Neural progenitor cell (in vitro differentiated cells): ENCODE results near the gene TEDC1. TPM values are rescaled to one million over a fixed set of nuclear protein-coding genes. Genes with fewer than 3 reads are reported as not detected.

Source experiments
- DNase-seq: peaks from one replicate; pipeline ENCODE4 v3.0.0-alpha.2; 2016; ENCODE audit warnings: low spot score
- H2AFZ ChIP-seq: fragments of 200-600 bp; sonication (generic); replicated peaks from 2 replicates; pipeline ENCODE4 v1.6.1; 2016; ENCODE audit warnings: antibody characterized with exemption
- H3F3A ChIP-seq: fragments of 200-600 bp; sonication (generic); 2 replicates; pipeline ENCODE4 v1.6.1; 2016; ENCODE audit warnings: antibody characterized with exemption, low read depth
- H3K27ac ChIP-seq: fragments of 200-600 bp; sonication (generic); 2 replicates; pipeline ENCODE4 v1.5.1; 2016; ENCODE audit warnings: mild to moderate bottlenecking
- H3K27me3 ChIP-seq: fragments of 200-600 bp; sonication (generic); 2 replicates; pipeline ENCODE4 v1.6.1; 2016; ENCODE audit warnings: mild to moderate bottlenecking, moderate library complexity
- H3K36me3 ChIP-seq: fragments of 200-600 bp; sonication (generic); 2 replicates; pipeline ENCODE4 v1.5.1; 2016
- H3K4me1 ChIP-seq: fragments of 200-600 bp; sonication (generic); 2 replicates; pipeline ENCODE4 v1.6.1; 2016; ENCODE audit warnings: mixed run types
- H3K4me2 ChIP-seq: fragments of 200-600 bp; sonication (generic); 2 replicates; pipeline ENCODE4 v1.6.1; 2016
- H3K4me3 ChIP-seq: fragments of 200-600 bp; sonication (generic); 2 replicates; pipeline ENCODE4 v1.5.1; 2016
- H3K79me2 ChIP-seq: fragments of 200-600 bp; sonication (generic); 2 replicates; pipeline ENCODE4 v1.6.1; 2016; ENCODE audit warnings: low read depth
- H3K9ac ChIP-seq: fragments of 200-600 bp; sonication (generic); 2 replicates; pipeline ENCODE4 v1.6.1; 2016
- H3K9me3 ChIP-seq: fragments of 200-600 bp; sonication (generic); 2 replicates; pipeline ENCODE4 v1.5.1; 2016; ENCODE audit warnings: low read depth
- H4K20me1 ChIP-seq: fragments of 200-600 bp; sonication (generic); 2 replicates; pipeline ENCODE4 v1.6.1; 2016; ENCODE audit warnings: low read depth
- H3K27ac Mint-ChIP-seq: 3 replicates; pipeline ENCODE4 v1.8.0; 2021; ENCODE audit warnings: mixed read lengths
- H3K27me3 Mint-ChIP-seq: 2 replicates; pipeline ENCODE4 v1.8.0; 2022; ENCODE audit warnings: low read depth, mild to moderate bottlenecking, inconsistent platforms, moderate library complexity, mixed read lengths; ENCODE audit not compliant: insufficient read depth
- H3K36me3 Mint-ChIP-seq: 3 replicates; pipeline ENCODE4 v1.8.0; 2021; ENCODE audit warnings: mixed read lengths
- H3K4me1 Mint-ChIP-seq: 3 replicates; pipeline ENCODE4 v1.8.0; 2021; ENCODE audit warnings: mixed read lengths
- H3K4me3 Mint-ChIP-seq: 3 replicates; pipeline ENCODE4 v1.8.0; 2021; ENCODE audit warnings: mild to moderate bottlenecking, moderate library complexity, mixed read lengths
- H3K9me3 Mint-ChIP-seq: 3 replicates; pipeline ENCODE4 v1.8.0; 2020; ENCODE audit warnings: mixed read lengths
- CTCF ChIP-seq: fragments of 200-600 bp; sonication (generic); IDR thresholded peaks from 2 replicates; pipeline ENCODE4 v1.5.1; 2017; ENCODE audit warnings: antibody characterized with exemption, mild to moderate bottlenecking
- EZH2 ChIP-seq: fragments of 200-600 bp; sonication (generic); IDR thresholded peaks from 2 replicates; pipeline ENCODE4 v1.6.1; 2017; ENCODE audit warnings: antibody characterized with exemption, mild to moderate bottlenecking, moderate library complexity
- EZH2phosphoT487 ChIP-seq: fragments of 200-600 bp; sonication (generic); IDR thresholded peaks from 2 replicates; pipeline ENCODE4 v1.6.1; 2017; ENCODE audit warnings: antibody characterized with exemption
- total RNA-seq: library from RNA; depleted of rRNA; stranded (reverse); fragments of >200 nt; gene quantifications from 2 replicates; pipeline ENCODE4 v1.2.3, GENCODE V29; 2015; ENCODE audit warnings: low replicate concordance

TEDC1 gene
- total RNA-seq, 1 donor from 2014 or later = 3.6 TPM

GRCh38 chr14:105464501-105464900 lies 26.5 kb upstream of the TEDC1 start:
- H3K9me3 ChIP-seq = no peaks in the 10 kb centered on the region
- H3K27me3 ChIP-seq = no peaks in the 10 kb centered on the region
- Mint-ChIP-seq H3K36me3 (peaks cover 8% of the 10 kb centered on the region), H3K27me3 (peaks cover 8% of the 10 kb centered on the region), H3K9me3 (no peaks in the 10 kb centered on the region), H3K4me1 (no peaks in the 10 kb centered on the region), H3K27ac (no peak overlapping the region), H3K4me3 (no peak overlapping the region)
- H3K79me2 ChIP-seq = no peaks in the 10 kb centered on the region
- H3F3A ChIP-seq = no peaks in the 10 kb centered on the region
- H4K20me1 ChIP-seq = peaks cover 13% of the 10 kb centered on the region
- no peak overlapping the region for H3K4me2 ChIP-seq
- no peaks in the 10 kb centered on the region for H3K4me1 ChIP-seq
- no peak overlapping the region for H3K4me3 ChIP-seq
- H3K36me3 ChIP-seq = no peaks in the 10 kb centered on the region
- H2AFZ ChIP-seq = no peak overlapping the region
- TF ChIP-seq EZH2phosphoT487 = no peak
- TF ChIP-seq CTCF = no peak
- no peak for TF ChIP-seq EZH2
- no peak for DNase-seq
- no peak overlapping the region for H3K9ac ChIP-seq
- H3K27ac ChIP-seq = no peak overlapping the region

DNA sequence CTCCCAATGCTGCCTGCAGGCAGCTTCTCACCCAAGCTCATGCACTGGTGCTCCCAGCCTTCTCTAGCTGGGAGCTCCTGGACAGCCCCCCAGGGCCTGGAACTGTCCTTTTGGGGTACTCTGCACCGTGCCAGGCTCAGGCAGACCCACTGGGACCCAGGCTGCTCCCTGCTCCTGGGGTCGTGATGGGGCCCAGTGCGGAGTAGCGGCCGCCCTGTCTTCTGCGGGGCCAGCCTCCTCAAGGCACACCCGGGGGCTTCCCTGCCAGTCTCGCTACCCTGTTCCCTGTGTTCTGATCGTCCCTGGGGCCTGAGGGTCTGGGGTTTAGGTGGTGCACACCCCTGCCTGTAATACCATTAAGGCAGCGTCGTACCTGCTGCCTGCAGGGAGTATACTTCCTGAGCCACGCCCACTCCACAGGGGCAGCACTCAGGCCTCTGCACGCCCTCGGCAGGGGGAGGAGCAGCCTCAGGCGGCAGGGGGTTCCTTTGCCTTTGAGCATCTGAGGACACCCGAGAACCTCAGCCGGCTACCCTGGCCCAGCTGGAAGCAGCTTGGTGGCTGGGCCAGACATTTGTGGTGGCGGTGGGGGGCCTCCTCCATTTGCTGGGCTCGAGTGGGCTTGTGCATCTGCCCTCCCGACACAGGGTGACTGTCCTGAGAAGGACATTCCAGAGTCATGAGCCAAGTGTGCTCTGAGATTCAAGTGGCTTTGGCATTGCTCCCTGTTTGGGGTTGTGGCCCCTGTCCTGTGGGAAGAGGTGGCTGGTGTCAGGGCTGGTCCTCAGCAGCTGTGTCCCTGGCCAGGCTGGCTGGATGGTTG lies 25.6 kb upstream of the TEDC1 start:
- peaks cover 8% of the 10 kb centered on the region for H3K27me3 Mint-ChIP-seq
- peaks cover 3% of the 10 kb centered on the region for H3K4me1 Mint-ChIP-seq
- no peak for DNase-seq
- peaks cover 2% of the 10 kb centered on the region for H3K4me1 ChIP-seq
- H3K9me3 ChIP-seq = no peaks in the 10 kb centered on the region
- no peaks in the 10 kb centered on the region for H3K36me3 ChIP-seq
- H3K4me3 Mint-ChIP-seq = no peak overlapping the region
- H3F3A ChIP-seq = no peaks in the 10 kb centered on the region
- H3K36me3 Mint-ChIP-seq = peaks cover 8% of the 10 kb centered on the region
- no peak overlapping the region for H3K4me3 ChIP-seq
- no peaks in the 10 kb centered on the region for H3K9me3 Mint-ChIP-seq
- TF ChIP-seq CTCF (no peak), EZH2phosphoT487 (no peak), EZH2 (no peak)
- H3K27ac ChIP-seq = no peak overlapping the region
- no peaks in the 10 kb centered on the region for H3K27me3 ChIP-seq
- no peaks in the 10 kb centered on the region for H3K79me2 ChIP-seq
- no peak overlapping the region for H3K27ac Mint-ChIP-seq
- H3K4me2 ChIP-seq = no peak overlapping the region
- H3K9ac ChIP-seq = no peak overlapping the region
- peaks cover 15% of the 10 kb centered on the region for H4K20me1 ChIP-seq
- no peak overlapping the region for H2AFZ ChIP-seq

GRCh38 chr14:105466531-105467248 lies 24.4 kb upstream of the TEDC1 start:
- H3K9me3 ChIP-seq = no peaks in the 10 kb centered on the region
- H3K36me3 ChIP-seq = no peaks in the 10 kb centered on the region
- Mint-ChIP-seq H3K36me3 (peaks cover 3% of the 10 kb centered on the region), H3K27ac (no peak overlapping the region), H3K27me3 (peaks cover 7% of the 10 kb centered on the region), H3K9me3 (no peaks in the 10 kb centered on the region), H3K4me3 (no peak overlapping the region), H3K4me1 (peaks cover 4% of the 10 kb centered on the region)
- no peaks in the 10 kb centered on the region for H3K27me3 ChIP-seq
- peaks cover 28% of the 10 kb centered on the region for H4K20me1 ChIP-seq
- no peak overlapping the region for H3K4me3 ChIP-seq
- H3K9ac ChIP-seq = no peak overlapping the region
- no peak overlapping the region for H3K4me2 ChIP-seq
- peaks cover 11% of the 10 kb centered on the region for H3K4me1 ChIP-seq
- no peak overlapping the region for H2AFZ ChIP-seq
- no peak overlapping the region for H3K27ac ChIP-seq
- no peak for TF ChIP-seq EZH2phosphoT487
- DNase-seq = no peak
- no peaks in the 10 kb centered on the region for H3K79me2 ChIP-seq
- peaks cover 10% of the 10 kb centered on the region for H3F3A ChIP-seq
